GM13977 (cell line): ENCODE measurements around the gene MUCL3.

ENCODE experiments used
- DNase-seq: peaks from one replicate; pipeline ENCODE4 v3.0.0; 2012; ENCODE audit warnings: low spot score
- CTCF ChIP-seq: IDR thresholded peaks from 2 replicates; pipeline ENCODE4 v1.5.1; 2012; ENCODE audit warnings: mild to moderate bottlenecking, control low read depth; ENCODE audit not compliant: insufficient read depth; ENCODE audit errors: extremely low read depth, missing control alignments
- in situ Hi-C: fragments of 300-500 bp; cut with MboI; formaldehyde crosslinking; loops from one replicate; pipeline ENCODE4 v1.12.0; 2022; ENCODE audit warnings: low sequenced_read_pairs, low pct_unique_long_range_greater_than_20kb, mixed read lengths, inconsistent platforms; ENCODE audit not compliant: unreplicated experiment

MUCL3 gene

GRCh38 chr6:30912746-30913520, 27.8 kb upstream of the MUCL3 start:
- DNase-seq, result no peak
- no peak for TF ChIP-seq CTCF
- in situ Hi-C loops, result no loop called here

GRCh38 chr6:30913721-30914075, 27.1 kb upstream of the MUCL3 start:
- in situ Hi-C loops, result no loop called here
- no peak for DNase-seq

DNA sequence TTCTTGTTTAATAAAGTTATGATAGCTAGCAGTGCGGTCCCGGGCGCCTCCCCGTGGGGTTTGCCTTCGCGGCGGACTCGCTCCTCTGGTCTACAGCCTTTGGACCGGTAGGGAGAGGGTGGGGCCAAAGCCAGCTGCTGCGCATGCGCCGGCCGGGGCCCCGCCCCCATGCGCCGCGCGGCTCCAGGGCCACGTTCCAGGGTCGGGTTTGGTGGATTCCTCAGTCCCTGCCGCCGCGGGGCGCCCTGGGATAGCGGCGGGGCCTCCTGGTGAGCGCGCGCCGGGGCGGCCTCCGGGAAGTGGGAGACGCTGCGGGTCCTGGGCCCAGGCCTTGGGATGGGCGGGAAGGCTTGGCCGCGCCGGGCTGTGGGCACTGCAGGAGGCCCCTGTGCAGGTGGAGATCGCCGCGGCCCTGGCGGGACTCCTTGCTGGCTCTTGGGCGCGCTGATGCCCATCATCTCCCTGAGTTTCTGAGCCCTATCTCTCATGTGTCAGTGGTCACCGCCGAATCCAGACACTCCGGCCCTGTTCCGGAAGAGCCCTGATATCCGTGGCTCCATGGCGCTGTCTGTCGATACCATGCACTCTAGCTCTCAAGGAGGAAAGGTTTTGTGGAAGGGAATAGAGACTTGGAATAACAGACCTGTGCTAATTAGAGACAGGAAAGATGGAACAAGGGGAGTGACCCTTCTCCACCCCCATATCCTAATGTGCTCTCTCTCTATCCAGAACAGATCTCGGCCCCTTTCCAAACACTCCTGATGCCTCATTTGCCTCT, 26.5 kb upstream of the MUCL3 start, which contains the start of gene VARS2:
Gene VARS2, plus strand, starts transcription at position 163 of the 778 bp plus-strand sequence. Its CDS starts 599 bp downstream, at position 762.
- DNase-seq, result peak; percentile 99
- in situ Hi-C loops, result no loop called here
- TF ChIP-seq CTCF, result peak; percentile 53

More at GRCh38 chr6:30913721-30914075, 27.1 kb upstream of the MUCL3 start:
- TF ChIP-seq CTCF, result no peak

- in situ Hi-C loops, result loop anchor here (5.0 kb wide), 1 partner anchor 162 kb away; no protein-coding TSS in a partner anchor
- no peak for DNase-seq
- TF ChIP-seq CTCF, result no peak
Observed at GRCh38 chr6:30914854-30915590, 25.8 kb upstream of the MUCL3 start.

DNA sequence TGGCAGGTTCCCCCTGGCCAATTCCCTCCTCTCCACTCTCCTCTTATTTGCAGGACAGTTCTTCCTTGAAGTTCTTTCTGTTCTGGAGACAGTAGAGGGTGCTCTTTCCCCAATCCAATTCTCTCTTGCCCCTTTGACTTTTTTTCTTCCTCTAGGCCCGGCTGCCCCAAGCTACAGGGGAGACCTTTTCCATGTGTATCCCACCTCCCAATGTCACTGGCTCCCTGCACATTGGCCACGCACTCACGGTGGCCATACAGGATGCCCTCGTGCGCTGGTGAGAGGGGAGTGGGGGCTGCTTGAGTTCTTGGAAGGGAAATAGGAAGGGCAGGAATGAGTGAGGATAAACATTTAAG, 25.2 kb upstream of the MUCL3 start:
- in situ Hi-C loops, result loop anchor here (5.0 kb wide), 1 partner anchor 162 kb away; no protein-coding TSS in a partner anchor
- peak; percentile 88 for DNase-seq
- TF ChIP-seq CTCF, result peak; percentile 69

DNA sequence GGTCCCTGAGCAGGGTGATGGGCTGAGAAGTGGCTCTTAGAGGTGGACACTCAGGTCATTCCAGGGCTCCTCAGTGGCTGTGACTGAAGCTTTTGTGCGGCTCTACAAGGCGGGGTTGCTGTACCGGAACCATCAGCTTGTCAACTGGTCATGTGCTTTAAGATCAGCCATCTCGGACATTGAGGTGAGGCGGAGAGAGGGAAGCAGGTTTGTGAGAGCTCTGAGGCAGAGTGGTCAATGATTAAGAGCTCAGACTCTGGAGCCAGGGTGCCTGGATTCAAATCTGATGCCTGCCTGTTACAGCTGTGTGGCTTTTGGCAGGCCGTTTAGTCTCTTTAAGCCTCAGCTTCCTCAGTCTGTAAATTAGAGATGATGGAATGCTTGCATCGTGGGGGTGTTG, 23.7 kb upstream of the MUCL3 start:
- in situ Hi-C loops, result loop anchor here (5.0 kb wide), 1 partner anchor 160 kb away; no protein-coding TSS in a partner anchor
- TF ChIP-seq CTCF, result no peak
- no peak for DNase-seq
